HG02798 (cell line): ENCODE data around the gene GPR183.
"Not testable (repeated sequence)": the region's sequence is repeated elsewhere in the genome, so short reads cannot be mapped to it uniquely, and the experiment has no call there.

Experiments
- ATAC-seq: cut with Tn5 transposase; IDR thresholded peaks from one replicate; pipeline ENCODE4 v1.9.1; 2021; ENCODE audit warnings: mild to moderate bottlenecking; ENCODE audit not compliant: unreplicated experiment, poor library complexity

The GPR183 gene

GRCh38 chr13:99254830-99255229 lies 52.4 kb downstream of the GPR183 start:
- no peak for ATAC-seq

DNA sequence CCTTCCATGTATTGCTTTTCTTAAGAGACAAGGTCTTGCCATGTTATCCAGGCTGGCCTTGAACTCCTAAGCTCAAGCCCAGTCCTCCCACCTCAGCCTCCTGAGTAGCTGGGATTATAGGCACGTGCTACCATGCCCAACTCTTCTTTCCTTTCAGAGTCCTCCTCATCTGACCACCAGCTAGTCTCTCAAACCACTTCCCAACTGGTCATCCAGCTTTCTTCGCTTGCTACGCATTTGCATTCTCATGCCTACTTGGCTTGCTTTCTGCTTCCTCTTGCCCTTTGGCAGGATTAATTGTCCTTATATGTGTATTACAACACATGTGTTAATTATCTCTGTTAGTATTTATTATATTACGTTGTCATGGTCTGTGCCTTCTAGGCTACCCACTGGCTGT lies 55.3 kb downstream of the GPR183 start:
- no peak for ATAC-seq

DNA sequence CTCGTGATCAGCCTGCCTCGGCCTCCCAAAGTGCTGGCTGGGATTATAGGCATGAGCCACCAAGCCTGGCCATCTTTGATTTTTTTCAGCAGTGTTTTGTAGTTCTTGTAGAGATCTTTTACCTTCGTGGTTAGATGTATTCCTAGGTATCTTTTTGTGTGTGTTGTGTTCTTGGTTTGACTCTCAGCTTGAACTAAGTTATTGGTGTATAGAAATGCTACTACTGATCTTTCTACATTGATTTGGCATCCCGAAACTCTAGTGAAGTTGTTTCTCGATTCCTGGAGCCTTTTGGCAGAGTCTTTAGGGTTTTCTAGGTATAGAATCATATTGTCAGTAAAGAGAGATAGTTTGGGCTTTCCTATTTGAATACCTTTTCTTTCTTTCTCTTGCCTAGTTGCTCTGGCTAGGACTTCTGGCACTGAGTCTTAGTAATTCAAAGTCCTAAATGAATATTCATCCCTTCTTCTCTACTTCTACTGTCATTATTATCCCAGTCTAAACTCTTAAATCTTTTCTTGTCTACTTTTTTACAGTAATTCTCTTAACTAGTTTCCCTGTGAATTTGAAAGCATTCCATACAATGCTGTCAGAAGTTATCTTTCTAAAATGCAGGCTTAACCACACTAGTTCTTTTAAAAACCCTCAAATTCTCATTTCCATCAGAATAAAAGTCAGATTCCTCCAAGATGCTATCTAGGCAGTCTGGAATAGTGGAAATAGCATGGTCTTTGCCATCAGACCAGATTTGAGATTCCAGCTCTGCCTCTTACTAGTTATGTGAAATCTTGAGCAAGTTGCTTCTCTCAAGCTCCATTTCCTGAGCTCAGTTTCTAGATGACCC lies 56.0 kb downstream of the GPR183 start:
- no peak for ATAC-seq

DNA sequence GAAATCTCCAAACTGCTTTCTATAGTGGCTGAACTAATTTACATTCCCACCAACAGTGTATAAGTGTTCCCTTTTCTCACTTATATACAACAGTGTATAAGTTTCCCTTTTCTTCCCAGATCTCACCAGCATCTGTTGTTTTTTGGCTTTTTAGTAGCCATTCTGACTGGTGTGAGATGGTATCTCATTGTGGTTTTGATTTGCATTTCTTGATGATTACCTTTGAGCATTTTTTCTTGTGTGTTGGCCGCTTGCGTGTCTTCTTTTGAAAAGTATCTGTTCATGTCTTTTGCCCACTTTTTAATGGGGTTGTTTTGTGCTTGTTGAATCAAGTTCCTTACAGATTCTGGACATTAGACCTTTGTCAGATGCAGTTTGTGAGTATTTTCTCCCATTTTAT lies 57.6 kb downstream of the GPR183 start:
- not testable (repeated sequence) for ATAC-seq

- ATAC-seq: not testable (repeated sequence)
These were observed 58.0 kb downstream of the GPR183 start for GRCh38 chr13:99249178-99249577.

DNA sequence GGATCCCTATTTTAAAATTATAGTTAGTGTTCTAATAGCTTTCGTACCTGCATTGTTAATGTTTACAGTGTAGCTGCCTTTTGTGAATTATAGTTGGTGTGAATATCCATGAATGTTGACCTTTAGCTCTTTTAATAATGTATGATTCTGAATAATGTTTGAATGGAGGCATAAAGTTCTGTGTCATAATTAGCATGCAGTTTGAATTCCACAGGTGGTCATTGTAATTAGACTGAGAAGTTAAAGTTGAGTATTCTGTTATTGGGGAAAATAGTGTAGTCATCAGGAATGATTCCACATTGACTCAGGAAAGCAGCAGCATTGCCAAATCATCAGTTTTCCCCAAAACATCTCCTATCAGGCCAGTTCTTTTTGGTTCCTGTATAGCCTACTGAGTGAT lies 61.1 kb downstream of the GPR183 start:
- no peak for ATAC-seq
